Measurements from ENCODE around the gene CDC42SE2.

CDC42SE2 gene

GRCh38 chr5:131220566-131220965 is 43.3 kb upstream of the CDC42SE2 start:
- no peak for TF ChIP-seq POLR2AphosphoS5 (IDR thresholded peaks at IDR 0.05; ENCODE audit: low read depth, low read length)

- no peak for TF ChIP-seq TAF1 (IDR thresholded peaks at IDR 0.05; ENCODE audit: borderline replicate concordance, insufficient read depth, low read length)
- TF ChIP-seq REST (IDR thresholded peaks at IDR 0.05; ENCODE audit: insufficient read depth in 1 of 2, low read depth in 2 of 2, low read length in 2 of 2): no peak
- TF ChIP-seq SIN3A (IDR thresholded peaks at IDR 0.05; ENCODE audit: borderline replicate concordance, insufficient read depth, low read length): no peak
- TF ChIP-seq POLR2AphosphoS5 (IDR thresholded peaks at IDR 0.05; ENCODE audit: low read depth, low read length): no peak
- TF ChIP-seq FOXP2 (optimal IDR thresholded peaks at IDR 0.05; ENCODE audit: borderline replicate concordance, extremely low read depth, extremely low read length, insufficient read depth): no peak
Observed at GRCh38 chr5:131221008-131221703, 42.7 kb upstream of the CDC42SE2 start.

GRCh38 chr5:131221888-131222287 is 42.0 kb upstream of the CDC42SE2 start:
- TF ChIP-seq FOXP2 (optimal IDR thresholded peaks at IDR 0.05; ENCODE audit: borderline replicate concordance, extremely low read depth, extremely low read length, insufficient read depth) (no peak), POLR2AphosphoS5 (IDR thresholded peaks at IDR 0.05; ENCODE audit: low read depth, low read length) (no peak)

- TF ChIP-seq TAF1 (IDR thresholded peaks at IDR 0.05; ENCODE audit: borderline replicate concordance, insufficient read depth, low read length): no peak
- TF ChIP-seq POLR2AphosphoS5 (IDR thresholded peaks at IDR 0.05; ENCODE audit: low read depth, low read length): no peak
- no peak for TF ChIP-seq SIN3A (IDR thresholded peaks at IDR 0.05; ENCODE audit: borderline replicate concordance, insufficient read depth, low read length)
- no peak for TF ChIP-seq FOXP2 (optimal IDR thresholded peaks at IDR 0.05; ENCODE audit: borderline replicate concordance, extremely low read depth, extremely low read length, insufficient read depth)
- TF ChIP-seq REST (IDR thresholded peaks at IDR 0.05; ENCODE audit: insufficient read depth in 1 of 2, low read depth in 2 of 2, low read length in 2 of 2): no peak
Observed at GRCh38 chr5:131222731-131223130, 41.1 kb upstream of the CDC42SE2 start.

- TF ChIP-seq SIN3A (IDR thresholded peaks at IDR 0.05; ENCODE audit: borderline replicate concordance, insufficient read depth, low read length) (no peak), REST (IDR thresholded peaks at IDR 0.05; ENCODE audit: insufficient read depth in 1 of 2, low read depth in 2 of 2, low read length in 2 of 2) (no peak), FOXP2 (optimal IDR thresholded peaks at IDR 0.05; ENCODE audit: borderline replicate concordance, extremely low read depth, extremely low read length, insufficient read depth) (no peak), TAF1 (IDR thresholded peaks at IDR 0.05; ENCODE audit: borderline replicate concordance, insufficient read depth, low read length) (no peak), POLR2AphosphoS5 (IDR thresholded peaks at IDR 0.05; ENCODE audit: low read depth, low read length) (no peak)
Observed at GRCh38 chr5:131223751-131224386, 40.0 kb upstream of the CDC42SE2 start.

GRCh38 chr5:131224387-131225201 is 39.3 kb upstream of the CDC42SE2 start:
- TF ChIP-seq SIN3A (IDR thresholded peaks at IDR 0.05; ENCODE audit: borderline replicate concordance, insufficient read depth, low read length) (no peak), TAF1 (IDR thresholded peaks at IDR 0.05; ENCODE audit: borderline replicate concordance, insufficient read depth, low read length) (no peak), POLR2AphosphoS5 (IDR thresholded peaks at IDR 0.05; ENCODE audit: low read depth, low read length) (no peak), FOXP2 (optimal IDR thresholded peaks at IDR 0.05; ENCODE audit: borderline replicate concordance, extremely low read depth, extremely low read length, insufficient read depth) (no peak), REST (IDR thresholded peaks at IDR 0.05; ENCODE audit: insufficient read depth in 1 of 2, low read depth in 2 of 2, low read length in 2 of 2) (no peak)

Measured in PFSK-1 (cell line).